BE2C (cell line): ENCODE data around the gene XRCC1.

Source experiments
- DNase-seq: peaks from one replicate; pipeline ENCODE4 v3.0.0-alpha.2; 2020
- H3K27me3 ChIP-seq: fragments of 250-450 bp; sonication (Bioruptor Pico); 2 replicates; pipeline ENCODE4 v1.5.1; 2020; ENCODE audit warnings: mild to moderate bottlenecking
- H3K36me3 ChIP-seq: fragments of 250-450 bp; sonication (Bioruptor Pico); 2 replicates; pipeline ENCODE4 v1.5.1; 2020; ENCODE audit warnings: mild to moderate bottlenecking
- H3K4me1 ChIP-seq: fragments of 250-450 bp; sonication (Bioruptor Pico); 2 replicates; pipeline ENCODE4 v1.5.1; 2020
- H3K4me3 ChIP-seq: 2 replicates; pipeline ENCODE4 v1.5.1; 2011; ENCODE audit warnings: low read depth, low read length
- H3K9me3 ChIP-seq: fragments of 250-450 bp; sonication (Bioruptor Pico); 2 replicates; pipeline ENCODE4 v1.5.1; 2020
- CTCF ChIP-seq: IDR thresholded peaks from 2 replicates; pipeline ENCODE4 v1.5.1; 2012; ENCODE audit warnings: mild to moderate bottlenecking, low read depth, low read length

Gene XRCC1

GRCh38 chr19:43582495-43582894 lies 7.2 kb upstream of the XRCC1 start:
- Histone ChIP-seq H3K4me1 (peaks cover 7% of the 10 kb centered on the region), H3K9me3 (no peaks in the 10 kb centered on the region), H3K4me3 (no peak overlapping the region), H3K36me3 (no peaks in the 10 kb centered on the region), H3K27me3 (no peaks in the 10 kb centered on the region)
- DNase-seq = no peak
- no peak for TF ChIP-seq CTCF

- DNase-seq = no peak
- no peak for TF ChIP-seq CTCF
Observed at GRCh38 chr19:43581467-43581866, 6.1 kb upstream of the XRCC1 start.

GRCh38 chr19:43578787-43579186 lies 3.5 kb upstream of the XRCC1 start:
- DNase-seq = no peak
- Histone ChIP-seq H3K36me3 (no peaks in the 10 kb centered on the region), H3K4me3 (no peak overlapping the region), H3K4me1 (no peaks in the 10 kb centered on the region), H3K27me3 (no peaks in the 10 kb centered on the region), H3K9me3 (no peaks in the 10 kb centered on the region)
- no peak for TF ChIP-seq CTCF

More at GRCh38 chr19:43581467-43581866, 6.1 kb upstream of the XRCC1 start:
- H3K4me1 ChIP-seq = peaks cover 6% of the 10 kb centered on the region
- H3K27me3 ChIP-seq = no peaks in the 10 kb centered on the region
- no peaks in the 10 kb centered on the region for H3K36me3 ChIP-seq
- H3K4me3 ChIP-seq = no peak overlapping the region
- no peaks in the 10 kb centered on the region for H3K9me3 ChIP-seq

- H3K9me3 ChIP-seq = no peaks in the 10 kb centered on the region
- H3K27me3 ChIP-seq = no peaks in the 10 kb centered on the region
- H3K4me1 ChIP-seq = no peaks in the 10 kb centered on the region
- DNase-seq = no peak
- TF ChIP-seq CTCF = no peak
- H3K4me3 ChIP-seq = peak overlapping the region; percentile 47
- H3K36me3 ChIP-seq = no peaks in the 10 kb centered on the region
Observed at GRCh38 chr19:43575955-43576878, 890 bp upstream of the XRCC1 start.

GRCh38 chr19:43574424-43575155 lies 737 bp downstream of the XRCC1 start:
- no peak for DNase-seq

More at GRCh38 chr19:43574424-43575155, 737 bp downstream of the XRCC1 start:
- TF ChIP-seq CTCF = 0 out of 2 replicates have a peak, but pooled peaks have one; percentile 2
- no peaks in the 10 kb centered on the region for H3K27me3 ChIP-seq
- H3K4me3 ChIP-seq = peak overlapping the region; percentile 98
- no peaks in the 10 kb centered on the region for H3K4me1 ChIP-seq
- no peaks in the 10 kb centered on the region for H3K9me3 ChIP-seq
- H3K36me3 ChIP-seq = no peaks in the 10 kb centered on the region
